Measurements from ENCODE around the gene SLC35D2.
"Not testable (repeated sequence)": the region's sequence is repeated elsewhere in the genome, so short reads cannot be mapped to it uniquely, and the experiment has no call there.

The SLC35D2 gene

DNA sequence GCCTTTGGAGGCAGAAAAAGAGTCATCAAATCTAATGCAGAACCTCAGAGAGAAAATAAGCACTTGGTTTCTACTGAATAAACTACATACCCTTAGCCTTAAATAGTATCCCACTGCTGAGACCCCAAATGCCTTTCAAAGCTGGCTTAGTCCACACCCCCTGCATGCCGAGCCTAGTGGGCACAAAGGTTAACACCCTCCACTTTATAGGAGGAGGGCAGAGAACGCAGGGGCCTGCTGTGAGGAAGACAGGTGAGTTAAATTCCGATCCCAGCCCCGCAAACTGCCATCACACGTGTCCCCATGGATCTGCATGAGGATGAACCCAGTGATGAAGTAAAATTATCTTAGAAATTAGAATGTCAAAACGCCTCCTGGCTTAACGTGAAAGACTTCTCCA, 62.0 kb downstream of the SLC35D2 start:
- no peak for DNase-seq (ENCODE audit: insufficient read length, low spot score)
- TF ChIP-seq POLR2A (IDR thresholded peaks at IDR 0.05; ENCODE audit: low read depth, low read length) = no peak
- FAIRE-seq = no peak

DNA sequence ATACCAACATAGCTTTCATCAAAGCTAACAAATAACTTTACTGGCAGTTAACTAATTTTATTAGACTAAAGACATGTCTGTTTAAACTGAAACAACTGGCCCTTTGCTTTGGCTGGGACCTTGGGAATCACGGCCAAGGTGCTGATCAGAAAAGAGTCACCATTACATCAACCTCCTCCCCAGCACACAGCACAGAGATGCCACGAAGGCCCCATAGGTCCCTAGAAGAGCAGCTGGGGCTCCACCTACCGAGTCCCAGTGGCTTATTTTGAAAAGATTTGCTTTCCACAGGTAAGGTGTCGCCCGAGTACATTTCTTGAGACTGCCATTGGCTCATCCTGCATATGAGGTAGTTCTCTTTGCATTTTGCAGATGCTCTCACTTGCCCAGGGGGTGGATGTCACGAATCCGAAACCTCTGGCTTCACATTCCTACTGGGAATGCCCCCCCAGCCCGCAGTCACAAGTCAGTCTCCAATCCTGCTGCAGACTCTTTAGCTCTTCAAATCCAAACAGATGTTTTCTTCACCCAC, 62.7 kb downstream of the SLC35D2 start:
- no peak for FAIRE-seq

DNA sequence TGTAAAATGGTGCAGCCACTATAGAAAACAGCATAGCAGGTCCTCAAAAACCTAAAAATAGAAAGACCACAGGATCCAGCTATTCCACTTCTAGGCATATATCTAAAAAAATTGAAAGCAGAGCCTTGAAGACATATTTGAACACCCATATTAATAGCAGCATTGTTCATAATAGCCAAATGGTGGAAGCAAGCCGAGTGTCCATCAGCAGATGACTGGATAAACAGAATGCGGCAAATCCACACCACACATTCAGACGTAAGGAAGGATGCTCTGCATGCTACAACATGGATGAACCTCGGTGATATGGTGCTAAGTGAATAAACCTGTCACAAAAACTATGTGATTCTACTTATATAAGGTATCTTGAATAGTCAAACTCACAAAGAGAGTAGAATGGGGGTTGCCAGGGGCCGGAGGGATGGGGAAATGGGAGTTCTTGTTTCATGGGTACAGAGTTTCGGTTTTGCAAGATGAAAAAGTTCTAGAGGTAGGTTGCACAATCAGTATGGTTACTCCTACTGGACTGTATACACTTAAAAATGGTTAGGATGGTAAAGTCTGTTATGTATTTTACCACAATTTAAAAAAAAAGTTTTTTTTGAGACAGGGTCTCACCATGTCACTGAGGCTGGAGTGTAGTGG, 64.5 kb downstream of the SLC35D2 start:
- DNase-seq (ENCODE audit: insufficient read length, low spot score) (no peak), FAIRE-seq (no peak)
- no peak for TF ChIP-seq POLR2A (IDR thresholded peaks at IDR 0.05; ENCODE audit: low read depth, low read length)

More for the DNA sequence above, 62.7 kb downstream of the SLC35D2 start:
- no peak for DNase-seq (ENCODE audit: insufficient read length, low spot score)
- TF ChIP-seq POLR2A (IDR thresholded peaks at IDR 0.05; ENCODE audit: low read depth, low read length) = no peak

DNA sequence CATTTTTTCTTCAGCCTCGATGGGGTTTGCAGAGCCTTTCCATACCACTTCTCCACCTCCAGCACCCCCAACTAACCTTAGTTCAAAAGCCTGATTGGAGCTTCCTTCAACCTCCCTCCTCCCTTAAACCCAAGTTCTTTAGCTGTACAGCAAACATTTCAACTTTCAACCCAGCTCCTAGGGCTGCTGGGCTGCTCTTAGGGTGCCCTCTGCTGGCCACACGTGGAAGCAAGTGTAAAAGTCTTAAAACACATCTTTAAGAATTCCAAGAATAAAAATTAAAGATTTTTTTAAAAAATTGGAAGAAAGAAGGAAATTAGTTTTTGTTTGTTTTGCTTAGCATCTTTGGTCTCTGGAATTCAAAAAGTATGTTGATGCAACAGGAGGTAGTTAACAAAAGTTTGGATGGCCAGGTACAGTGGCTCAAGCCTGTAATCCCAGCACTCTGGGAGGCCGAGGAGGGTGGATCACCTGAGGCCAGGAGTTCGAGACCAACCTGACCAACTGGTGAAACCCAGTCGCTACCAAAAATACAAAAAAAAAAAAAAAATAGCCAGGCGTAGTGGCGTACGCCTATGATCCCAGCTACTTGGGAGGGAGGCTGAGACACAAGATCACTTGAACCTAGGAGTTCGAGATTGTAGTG, 66.1 kb downstream of the SLC35D2 start:
- TF ChIP-seq POLR2A (IDR thresholded peaks at IDR 0.05; ENCODE audit: low read depth, low read length) = no peak
- FAIRE-seq (peak; percentile 43), DNase-seq (ENCODE audit: insufficient read length, low spot score) (peak; percentile 87)

GRCh38 chr9:96309850-96310249, 73.7 kb downstream of the SLC35D2 start:
- no peak for DNase-seq (ENCODE audit: insufficient read length, low spot score)
- no peak for FAIRE-seq
- TF ChIP-seq POLR2A (IDR thresholded peaks at IDR 0.05; ENCODE audit: low read depth, low read length) = no peak

DNA sequence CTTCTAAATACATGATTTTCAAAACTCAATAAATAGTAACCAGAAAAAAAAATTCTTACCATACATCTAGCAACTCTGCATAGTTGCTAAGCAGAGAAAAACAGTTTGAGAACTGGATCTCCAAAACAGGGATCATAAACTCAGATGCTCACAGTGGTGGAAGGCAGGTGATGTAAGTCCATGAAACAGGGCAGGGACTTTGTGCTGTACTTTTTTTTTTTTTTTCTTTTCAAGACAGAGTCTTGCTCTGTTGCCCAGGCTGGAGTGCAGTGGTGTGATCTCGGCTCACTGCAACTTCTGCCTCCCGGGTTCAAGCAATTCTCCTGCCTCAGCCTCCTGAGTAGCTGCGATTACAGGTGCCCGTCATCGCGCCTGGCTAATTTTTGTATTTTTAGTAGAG, 76.6 kb downstream of the SLC35D2 start:
- FAIRE-seq; DNase-seq (ENCODE audit: insufficient read length, low spot score): not testable (repeated sequence)

DNA sequence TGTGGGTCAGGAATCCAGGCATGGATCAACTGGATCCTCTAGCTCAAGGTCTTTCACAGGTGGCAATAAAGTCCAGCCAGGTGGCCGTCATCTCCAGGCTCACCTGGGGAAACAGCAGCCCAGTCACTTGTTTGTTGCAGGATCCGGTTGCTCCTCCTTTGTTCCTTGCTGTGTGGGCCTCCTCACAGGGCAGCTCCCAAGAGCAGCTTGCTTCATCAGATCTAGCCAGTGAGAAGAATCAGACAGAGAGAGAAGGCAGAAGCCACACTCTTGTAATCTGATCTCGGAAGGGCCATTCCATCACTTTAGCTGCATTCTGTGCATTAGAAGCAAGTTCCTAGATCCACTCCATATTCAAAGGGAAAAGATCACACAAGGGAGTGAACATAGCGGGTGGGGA, 78.3 kb downstream of the SLC35D2 start:
- no peak for TF ChIP-seq POLR2A (IDR thresholded peaks at IDR 0.05; ENCODE audit: low read depth, low read length)
- DNase-seq (ENCODE audit: insufficient read length, low spot score) = no peak
- FAIRE-seq = no peak

DNA sequence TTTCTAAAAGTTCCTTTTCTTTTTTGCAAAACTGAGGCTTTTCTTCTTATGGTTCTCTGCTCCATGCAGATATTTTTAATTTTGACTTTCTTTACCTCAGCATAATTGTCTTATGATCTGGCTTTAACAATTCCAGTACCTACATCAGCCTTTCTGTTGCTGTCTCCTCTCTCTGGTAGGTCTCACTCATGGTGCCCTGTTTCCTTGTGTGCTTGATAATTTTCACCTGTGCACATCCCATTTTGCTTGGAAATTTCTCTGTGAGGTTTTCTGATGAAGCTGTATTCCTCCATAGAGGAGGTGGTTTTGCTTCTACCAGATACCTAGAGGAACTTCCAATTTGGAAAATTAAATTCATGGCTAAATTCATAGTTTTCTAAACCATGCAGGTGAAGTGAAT, 79.3 kb downstream of the SLC35D2 start:
- TF ChIP-seq POLR2A (IDR thresholded peaks at IDR 0.05; ENCODE audit: low read depth, low read length) = no peak
- FAIRE-seq = no peak
- DNase-seq (ENCODE audit: insufficient read length, low spot score) = no peak

GRCh38 chr9:96302021-96302420, 81.5 kb downstream of the SLC35D2 start, which contains the start of gene HSD17B3:
Gene HSD17B3 (minus strand): TSS chr9:96302176. CDS start chr9:96302104, 72 bp downstream.
- DNase-seq (ENCODE audit: insufficient read length, low spot score) (no peak), FAIRE-seq (peak; percentile 77)
- no peak for TF ChIP-seq POLR2A (IDR thresholded peaks at IDR 0.05; ENCODE audit: low read depth, low read length)

DNA sequence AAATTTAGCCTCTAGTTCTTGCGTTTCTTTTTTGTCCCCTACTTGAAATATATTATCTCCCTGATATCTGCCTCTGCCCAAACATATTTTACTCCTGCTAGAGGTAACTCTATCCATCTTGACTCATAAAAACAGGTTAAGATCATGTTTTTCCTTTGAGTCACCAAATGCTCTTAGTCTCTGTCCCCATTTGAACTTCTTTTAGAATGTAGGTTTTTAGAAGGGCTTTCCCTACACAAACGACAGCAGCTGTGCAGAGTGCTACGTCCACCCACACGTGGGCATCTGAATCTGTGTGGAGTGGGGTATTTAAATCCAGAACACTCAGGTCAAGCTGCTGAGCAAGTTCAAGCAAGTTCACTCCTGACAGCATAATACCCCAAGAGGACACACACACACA, 83.7 kb downstream of the SLC35D2 start:
- FAIRE-seq = peak; percentile 86
- peak; percentile 29 for DNase-seq (ENCODE audit: insufficient read length, low spot score)

GRCh38 chr9:96294159-96294545, 89.4 kb downstream of the SLC35D2 start:
- TF ChIP-seq POLR2A (IDR thresholded peaks at IDR 0.05; ENCODE audit: low read depth, low read length) = no peak
- FAIRE-seq = no peak
- no peak for DNase-seq (ENCODE audit: insufficient read length, low spot score)

More for the DNA sequence above, 83.7 kb downstream of the SLC35D2 start:
- no peak for TF ChIP-seq POLR2A (IDR thresholded peaks at IDR 0.05; ENCODE audit: low read depth, low read length)

GRCh38 chr9:96293498-96294158, 89.9 kb downstream of the SLC35D2 start:
- DNase-seq (ENCODE audit: insufficient read length, low spot score) (no peak), FAIRE-seq (peak; percentile 36)
- no peak for TF ChIP-seq POLR2A (IDR thresholded peaks at IDR 0.05; ENCODE audit: low read depth, low read length)

DNA sequence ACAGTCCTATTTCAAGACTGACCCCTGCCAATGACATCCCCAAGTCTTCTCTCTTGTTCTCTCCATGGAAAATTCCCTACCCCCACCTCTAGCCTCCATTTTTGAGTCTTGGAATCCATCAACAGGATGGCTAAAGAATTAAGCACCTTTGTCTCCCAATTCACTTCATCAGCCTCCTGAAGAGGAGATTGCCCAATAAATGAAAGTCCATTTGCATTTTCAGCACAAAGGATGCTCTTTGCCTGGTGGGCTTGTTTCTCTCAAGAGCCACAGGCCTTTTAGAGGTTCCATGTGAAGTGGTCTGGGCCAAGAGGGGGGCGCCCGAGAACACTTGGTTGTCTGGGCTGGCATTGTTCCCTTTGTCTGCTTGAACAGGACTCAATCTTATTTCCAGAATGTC, 94.1 kb downstream of the SLC35D2 start:
- FAIRE-seq (no peak), DNase-seq (ENCODE audit: insufficient read length, low spot score) (no peak)
- no peak for TF ChIP-seq POLR2A (IDR thresholded peaks at IDR 0.05; ENCODE audit: low read depth, low read length)

DNA sequence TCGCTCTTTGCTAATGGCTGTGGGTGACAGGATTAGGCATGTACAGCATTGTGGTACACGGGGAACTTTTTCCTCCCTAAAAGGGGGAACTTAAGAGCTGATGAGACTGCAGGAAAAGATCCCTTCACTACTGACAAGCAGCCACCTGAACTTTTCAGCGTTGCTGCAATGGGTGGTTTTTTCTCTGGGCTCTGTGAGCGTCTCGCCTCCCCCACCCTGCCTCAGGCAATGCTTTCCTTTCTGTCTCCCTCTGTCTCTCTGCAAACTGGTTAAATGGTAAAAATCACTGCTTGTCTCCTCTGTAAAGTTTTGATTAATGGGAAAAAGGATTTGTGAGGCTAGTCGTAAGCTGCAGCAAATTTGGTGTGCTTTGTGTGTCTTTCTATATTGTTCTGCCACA, 101.9 kb downstream of the SLC35D2 start:
- DNase-seq (ENCODE audit: insufficient read length, low spot score) (no peak), FAIRE-seq (no peak)
- no peak for TF ChIP-seq POLR2A (IDR thresholded peaks at IDR 0.05; ENCODE audit: low read depth, low read length)
